GM12892 (cell line): ENCODE measurements around the gene ZIM2.
"Not testable (repeated sequence)": the region's sequence is repeated elsewhere in the genome, so short reads cannot be mapped to it uniquely, and the experiment has no call there.

ENCODE experiments used
- DNase-seq: peaks from one replicate; pipeline ENCODE4 v3.0.0; 2011; ENCODE audit not compliant: insufficient read length
- FAIRE-seq: peaks from 2 replicates; lab custom pipeline; 2011; peaks lifted over from hg19 to GRCh38; lab: Jason Lieb, UNC
- POLR2A ChIP-seq: IDR thresholded peaks from 2 replicates; pipeline ENCODE4 v1.6.1; 2011; ENCODE audit warnings: low read depth, low read length, control low read depth
- POLR2AphosphoS5 ChIP-seq: IDR thresholded peaks from 2 replicates; pipeline ENCODE4 v1.6.1; 2011; ENCODE audit warnings: low read depth, low read length, control low read depth
- TAF1 ChIP-seq: IDR thresholded peaks from 2 replicates; pipeline ENCODE4 v1.6.1; 2011; ENCODE audit warnings: low read depth, mild to moderate bottlenecking, control low read depth, low read length, borderline replicate concordance

The ZIM2 gene

DNA sequence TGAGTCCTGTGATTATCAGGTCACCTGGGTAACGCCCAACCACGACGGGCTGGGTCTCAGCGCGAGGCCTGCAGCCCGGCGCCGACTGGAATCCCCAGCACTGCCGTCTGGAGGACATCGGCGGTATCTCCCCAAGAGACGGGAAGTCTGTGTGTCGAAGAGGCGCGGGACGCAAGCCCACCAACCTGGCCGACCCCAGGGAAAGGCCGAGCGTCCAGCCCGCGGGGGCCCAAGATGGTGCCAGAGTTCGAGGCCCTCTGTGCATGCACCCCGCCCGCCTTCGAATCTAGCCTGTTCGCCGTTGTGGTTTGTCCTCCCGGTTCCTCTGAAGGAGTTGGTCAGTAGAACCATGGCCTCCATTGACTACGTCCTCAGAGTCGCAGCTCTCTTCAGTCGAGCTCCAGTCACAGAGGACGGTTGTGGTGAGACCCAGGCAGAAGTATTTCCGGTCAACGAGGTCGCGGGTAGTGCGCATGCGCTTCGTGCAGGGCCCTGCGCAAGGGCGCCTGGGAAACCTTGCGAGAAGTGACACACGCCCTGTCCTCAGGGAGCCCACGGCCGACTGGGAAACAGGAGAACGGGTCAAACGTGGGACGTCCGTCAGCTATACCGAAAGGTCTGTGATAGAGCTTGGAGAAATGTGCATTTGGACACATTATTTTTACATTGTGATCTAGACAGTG is 24.1 kb upstream of the ZIM2 start:
- DNase-seq (no peak), FAIRE-seq (no peak)
- no peak for TF ChIP-seq TAF1
- TF ChIP-seq POLR2AphosphoS5, result no peak
- no peak for TF ChIP-seq POLR2A

DNA sequence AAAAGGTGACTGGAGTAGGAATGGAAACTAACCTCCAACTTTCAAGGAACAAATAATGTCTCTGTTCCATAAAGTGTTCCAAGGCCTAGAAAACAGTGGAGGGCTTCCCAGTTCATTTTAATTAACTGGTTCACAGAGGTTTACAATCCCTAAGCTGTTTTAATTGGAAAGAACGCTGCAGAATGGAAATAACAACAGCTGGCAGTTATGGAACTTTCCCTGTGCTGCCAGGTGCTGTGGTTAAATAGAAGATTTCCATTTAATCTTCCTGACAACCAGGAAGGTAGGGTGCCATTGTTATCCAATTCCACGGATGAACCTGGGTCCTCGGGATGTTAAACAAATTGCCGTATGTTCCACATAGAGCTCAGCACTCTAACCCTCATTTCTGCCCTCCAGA is 22.2 kb upstream of the ZIM2 start:
- FAIRE-seq (no peak), DNase-seq (no peak)
- TF ChIP-seq TAF1, result no peak
- no peak for TF ChIP-seq POLR2A
- no peak for TF ChIP-seq POLR2AphosphoS5

DNA sequence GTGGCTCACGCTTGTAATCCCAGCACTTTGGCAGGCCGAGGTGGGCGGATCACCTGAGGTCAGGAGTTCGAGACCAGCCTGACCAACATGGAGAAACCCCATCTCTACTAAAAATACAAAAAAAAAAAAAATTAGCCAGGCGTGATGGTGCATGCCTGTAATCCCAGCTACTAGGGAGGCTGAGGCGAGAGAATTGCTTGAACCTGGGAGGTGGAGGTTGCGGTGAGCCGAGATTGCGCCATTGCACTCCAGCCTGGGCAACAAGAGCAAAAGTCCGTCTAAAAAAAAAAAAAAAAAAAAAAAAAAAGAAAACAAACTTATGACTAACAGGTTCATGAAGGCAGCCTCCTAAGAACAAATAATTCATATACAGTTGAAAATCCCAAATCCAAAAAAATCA is 19.9 kb upstream of the ZIM2 start:
- not testable (repeated sequence) for FAIRE-seq

DNA sequence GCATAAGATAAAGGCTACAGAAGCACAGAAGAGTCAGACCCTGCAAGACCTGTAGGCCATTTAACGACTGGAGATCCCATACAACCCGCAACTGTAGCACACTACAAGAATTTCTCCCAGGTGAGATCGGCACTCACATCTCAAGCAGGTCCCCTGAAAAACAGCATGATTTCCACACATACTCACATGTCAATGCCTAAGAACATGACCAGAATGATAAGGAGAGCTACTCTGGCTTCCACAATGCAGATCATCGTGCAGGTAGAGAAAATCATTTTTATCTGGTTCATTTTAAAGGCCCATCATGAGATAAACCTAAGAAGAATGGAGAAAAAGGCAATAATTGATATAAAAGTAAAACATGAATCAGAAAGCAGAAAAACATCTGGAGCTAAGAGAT is 17.5 kb upstream of the ZIM2 start:
- TF ChIP-seq POLR2AphosphoS5, result no peak
- TF ChIP-seq POLR2A, result no peak
- no peak for TF ChIP-seq TAF1
- no peak for FAIRE-seq
- DNase-seq, result no peak

More for the DNA sequence above, 19.9 kb upstream of the ZIM2 start:
- DNase-seq, result not testable (repeated sequence)

DNA sequence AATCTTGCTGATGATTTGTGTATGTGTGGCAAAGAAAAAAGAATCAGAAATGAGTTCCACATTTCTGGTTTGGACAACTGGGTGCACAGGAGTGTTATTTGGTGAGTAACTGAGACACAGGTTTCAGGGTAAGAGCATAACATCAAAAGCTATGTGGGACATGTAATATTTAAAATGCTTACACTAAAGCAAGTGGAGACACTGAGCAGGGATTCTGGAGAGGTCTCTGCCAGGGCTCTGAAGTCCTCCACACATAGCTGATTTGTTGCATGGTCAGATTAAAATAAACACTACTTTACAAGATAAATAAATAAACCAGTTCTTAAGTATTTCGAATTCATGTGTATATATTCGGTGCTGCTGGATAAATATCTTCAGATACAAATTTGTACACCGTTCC is 16.3 kb upstream of the ZIM2 start:
- no peak for TF ChIP-seq POLR2AphosphoS5
- TF ChIP-seq TAF1, result no peak
- TF ChIP-seq POLR2A, result no peak
- FAIRE-seq (no peak), DNase-seq (no peak)

DNA sequence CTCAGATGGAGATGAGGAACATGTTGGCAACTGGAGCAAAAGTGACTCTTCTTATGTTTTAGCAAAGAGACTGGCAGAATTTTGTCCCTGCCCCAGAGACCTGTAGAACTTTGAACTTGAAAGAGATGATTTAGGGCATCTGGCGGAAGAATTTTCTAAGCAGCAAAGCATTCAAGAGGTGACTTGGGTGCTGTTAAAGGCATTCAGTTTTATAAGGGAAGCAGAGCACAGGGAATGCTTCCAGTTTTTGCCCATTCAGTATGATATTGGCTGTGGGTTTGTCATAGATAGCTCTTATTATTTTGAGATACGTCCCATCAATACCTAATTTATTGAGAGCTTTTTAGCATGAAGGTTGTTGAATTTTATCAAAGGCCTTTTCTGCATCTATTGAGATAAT is 11.8 kb upstream of the ZIM2 start:
- DNase-seq, FAIRE-seq: not testable (repeated sequence)

DNA sequence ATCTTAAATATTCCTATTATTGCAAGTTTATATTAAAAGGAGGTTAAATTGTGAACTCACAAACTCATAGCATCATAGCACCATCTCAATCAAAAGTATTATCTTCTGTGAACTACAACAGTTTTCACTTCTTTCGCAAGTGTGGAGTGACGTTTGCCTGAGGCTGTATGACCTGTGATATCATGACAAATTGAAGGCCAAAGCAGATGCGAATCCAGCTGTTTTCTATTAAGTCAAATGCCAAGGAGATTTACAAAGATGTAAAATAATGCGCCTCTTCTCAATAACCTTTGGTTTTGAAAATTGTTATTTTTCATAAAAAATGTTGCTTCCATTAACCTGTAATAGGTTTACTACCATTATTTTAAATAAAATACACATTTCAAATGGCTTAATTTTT is 7.6 kb upstream of the ZIM2 start:
- FAIRE-seq (no peak), DNase-seq (no peak)
- TF ChIP-seq POLR2A, result no peak
- no peak for TF ChIP-seq POLR2AphosphoS5
- no peak for TF ChIP-seq TAF1

DNA sequence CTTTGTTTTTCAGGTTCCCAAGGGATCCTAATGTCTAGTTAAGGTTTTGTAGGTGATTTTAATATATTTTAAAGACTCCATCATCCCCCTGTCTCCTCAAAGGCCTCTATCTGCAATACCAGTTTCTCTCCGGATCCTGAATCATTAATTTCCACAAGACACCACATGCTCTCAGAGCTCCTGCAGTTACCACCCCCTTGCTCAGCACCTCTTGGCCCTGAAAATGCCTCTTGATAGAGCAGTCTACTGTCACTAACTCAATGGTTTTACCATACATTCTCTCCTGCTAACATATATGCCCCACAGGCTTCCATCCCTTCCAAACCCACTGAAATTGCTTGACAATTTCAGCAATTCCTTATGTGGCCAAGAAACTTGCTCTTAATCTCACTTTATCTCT is 1.9 kb upstream of the ZIM2 start:
- DNase-seq (no peak), FAIRE-seq (no peak)
- TF ChIP-seq POLR2AphosphoS5, result no peak

DNA sequence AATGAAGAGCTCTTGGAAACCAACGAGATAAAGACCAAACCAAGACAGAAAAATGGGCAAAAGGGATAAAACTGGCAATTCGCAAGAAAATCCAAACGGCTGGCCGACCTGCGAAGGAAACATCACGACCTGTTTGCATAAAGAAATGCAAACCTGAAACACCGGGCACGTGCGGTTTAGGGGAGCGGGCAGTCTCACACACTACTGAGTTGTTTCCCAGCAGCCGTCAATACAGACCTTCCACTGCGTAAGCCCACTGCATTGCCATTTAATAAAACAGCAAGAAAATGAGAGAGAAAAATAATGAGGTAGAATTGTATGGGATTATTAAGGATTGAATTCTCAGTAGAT is 642 bp upstream of the ZIM2 start:
- FAIRE-seq (no peak), DNase-seq (no peak)
- no peak for TF ChIP-seq TAF1
- TF ChIP-seq POLR2AphosphoS5, result no peak
- TF ChIP-seq POLR2A, result no peak

DNA sequence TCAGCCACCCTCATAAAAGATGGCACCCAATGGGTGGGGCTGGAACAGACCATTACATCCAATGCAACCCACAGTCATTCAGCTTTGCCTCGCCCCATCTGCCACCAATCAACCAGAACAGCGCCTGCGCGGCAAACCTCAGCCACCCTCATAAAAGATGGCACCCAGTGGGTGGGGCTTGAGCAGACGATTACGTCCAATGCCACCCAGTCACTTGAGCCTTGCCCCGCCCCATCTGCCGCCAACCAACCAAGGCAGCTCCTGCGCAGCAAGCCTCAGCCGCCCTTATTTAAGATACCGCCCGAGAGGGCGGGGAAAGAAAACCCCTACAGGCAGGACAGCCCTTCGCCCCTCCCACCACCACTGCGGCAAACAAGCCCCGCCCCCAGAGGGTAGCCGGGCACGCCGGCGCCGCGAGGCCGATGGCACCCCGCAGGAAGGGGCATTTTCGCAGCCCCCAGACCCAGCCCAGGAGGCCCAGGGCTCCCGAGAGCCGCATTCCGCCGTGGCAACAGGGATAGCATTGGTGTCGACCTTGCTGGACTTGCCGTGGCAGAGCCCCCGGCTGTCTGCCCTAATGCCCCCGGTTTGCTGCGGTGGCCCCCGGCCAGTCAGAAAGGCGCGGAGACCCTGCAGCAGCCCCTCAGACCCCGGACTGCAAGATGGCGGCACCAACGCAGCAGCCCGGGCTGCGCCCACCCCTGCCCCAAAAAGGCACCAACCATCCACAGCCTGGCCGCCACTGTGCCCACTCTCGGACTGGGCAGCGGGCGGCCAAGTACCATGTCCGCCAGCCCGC is 675 bp downstream of the ZIM2 start:
- TF ChIP-seq POLR2AphosphoS5 (no peak), POLR2A (no peak), TAF1 (no peak)
- DNase-seq (no peak), FAIRE-seq (no peak)

DNA sequence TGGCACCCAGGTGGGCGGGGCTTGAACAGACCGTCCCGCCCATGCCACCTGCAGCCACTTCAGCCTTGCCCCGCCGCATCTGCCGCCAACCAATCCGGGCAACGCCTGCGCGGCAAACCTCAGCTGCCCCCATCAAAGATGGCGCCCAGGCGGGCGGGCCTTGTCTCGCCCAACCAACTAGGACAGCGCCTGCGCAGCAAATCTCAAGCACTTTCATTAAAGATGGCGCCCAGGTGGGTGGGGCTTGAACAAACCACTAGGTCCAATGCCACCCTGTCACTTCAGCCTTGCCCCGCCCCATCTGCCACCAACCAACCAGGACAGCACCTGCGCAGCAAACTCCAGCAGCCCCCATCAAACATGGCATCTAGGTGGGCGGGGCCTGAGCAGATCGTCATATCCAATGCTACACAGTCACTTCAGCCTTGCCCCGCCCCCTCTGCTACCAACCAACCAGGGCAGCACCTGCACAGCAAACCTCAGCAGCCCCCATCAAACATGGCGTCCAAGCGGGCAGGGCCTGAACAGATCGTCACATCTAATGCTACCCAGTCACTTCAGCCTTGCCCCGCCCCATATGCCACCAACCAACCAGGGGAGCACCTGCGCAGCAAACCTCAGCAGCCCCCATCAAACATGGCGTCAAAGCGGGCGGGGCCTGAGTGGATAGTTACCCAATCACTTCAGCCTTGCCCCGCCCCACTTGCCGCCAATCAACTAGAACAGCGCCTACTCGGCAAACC is 1.4 kb downstream of the ZIM2 start:
- TF ChIP-seq TAF1, result no peak
- TF ChIP-seq POLR2A, result no peak
- no peak for TF ChIP-seq POLR2AphosphoS5
- no peak for FAIRE-seq
- DNase-seq, result no peak

DNA sequence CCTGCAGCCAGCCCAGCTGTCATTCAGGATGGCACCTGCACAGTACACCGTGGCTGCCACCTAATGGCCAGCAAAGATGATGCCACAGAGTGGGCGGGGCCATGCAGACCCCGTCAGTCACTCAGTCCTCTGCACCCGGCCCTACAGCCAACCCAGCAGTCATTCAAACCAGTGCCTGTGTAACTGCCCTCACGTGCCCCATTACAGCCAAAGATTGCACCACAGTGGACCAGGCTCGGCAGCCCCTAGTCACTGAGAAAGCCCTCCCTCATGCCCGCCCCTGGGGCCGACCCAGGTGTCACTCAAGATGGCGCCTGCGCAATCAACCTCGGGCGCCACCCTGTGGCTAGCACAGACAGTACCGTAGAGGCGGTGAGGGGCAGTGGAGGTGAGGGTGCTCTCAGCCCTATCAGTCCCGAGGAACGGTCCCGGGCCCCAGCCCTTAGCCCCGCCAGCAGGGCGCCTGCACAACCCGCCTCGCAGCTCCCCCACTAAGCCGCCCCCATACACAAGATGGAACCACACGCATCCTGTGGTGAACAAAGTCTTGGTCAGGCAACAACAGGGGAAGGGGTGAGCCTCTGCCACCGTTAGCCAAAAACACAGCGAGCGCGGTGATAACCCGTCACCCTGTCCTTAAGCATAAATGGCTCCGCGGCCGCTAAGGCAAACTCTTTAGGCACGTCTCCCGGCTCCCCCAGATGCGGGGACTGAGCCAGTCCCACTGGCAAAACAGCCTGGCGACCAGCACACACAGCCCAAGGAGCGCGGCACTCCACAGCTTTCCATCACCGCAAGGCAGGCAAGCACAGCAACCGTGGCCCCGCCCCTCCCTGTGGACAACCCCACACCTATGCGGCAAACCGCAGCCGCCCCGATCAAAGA is 2.3 kb downstream of the ZIM2 start:
- no peak for TF ChIP-seq POLR2A
- TF ChIP-seq TAF1, result no peak
- no peak for TF ChIP-seq POLR2AphosphoS5
- DNase-seq (no peak), FAIRE-seq (no peak)
